K562 (cell line): ENCODE measurements around the gene SH3D21. TPM values are rescaled to one million over a fixed set of nuclear protein-coding genes. Genes with fewer than 3 reads are reported as not detected.

Source experiments
- ATF1 ChIP-seq, 2 experiments: fragments of 450-650 bp in 1 of 2; IDR thresholded peaks; 2 replicates each; pipeline ENCODE4 v1.6.1; 2016; ENCODE audit warnings: missing compliant biosample characterization in 1 of 2, missing genetic modification characterization in 1 of 2
- CREB1 ChIP-seq, 2 experiments: sonication (generic) in 1 of 2; formaldehyde crosslinking in 1 of 2; IDR thresholded peaks; 2 replicates each; pipeline versions ENCODE4 v1.6.1 to v1.8.0; 2012 to 2022; ENCODE audit warnings: inconsistent platforms in 1 of 2, mild to moderate bottlenecking in 1 of 2, missing genetic modification reagents in 1 of 2, moderate library complexity in 1 of 2
- GABPB2 ChIP-seq: fragments of 250-450 bp; sonication (Bioruptor Pico); conservative IDR thresholded peaks from 2 replicates; pipeline ENCODE4 v1.5.1; 2021; ENCODE audit warnings: mild to moderate bottlenecking
- L3MBTL2 ChIP-seq: fragments of 450-650 bp; IDR thresholded peaks from 2 replicates; pipeline ENCODE4 v1.6.1; 2016; ENCODE audit warnings: mild to moderate bottlenecking, moderate library complexity
- MAZ ChIP-seq, 2 experiments: fragments of 450-650 bp in 1 of 2; sonication (generic) in 1 of 2; formaldehyde crosslinking; IDR thresholded peaks in 1 of 2; conservative IDR thresholded peaks in 1 of 2; 2 replicates each; pipeline versions ENCODE4 v1.4.0 to v1.5.0; 2020; ENCODE audit warnings: mild to moderate bottlenecking in 1 of 2, missing genetic modification reagents in 1 of 2
- MTA3 ChIP-seq: fragments of 450-650 bp; formaldehyde crosslinking; IDR thresholded peaks from 2 replicates; pipeline ENCODE4 v1.6.1; 2017; ENCODE audit warnings: mild to moderate bottlenecking, borderline replicate concordance
- NR2F6 ChIP-seq: fragments of 450-650 bp; formaldehyde crosslinking; IDR thresholded peaks from 2 replicates; pipeline ENCODE4 v1.4.0; 2020; ENCODE audit warnings: mild to moderate bottlenecking
- PHB2 ChIP-seq: fragments of 450-650 bp; IDR thresholded peaks from 2 replicates; pipeline ENCODE4 v1.6.1; 2017; ENCODE audit warnings: low read depth
- POLR2B ChIP-seq: fragments of 450-650 bp; IDR thresholded peaks from 2 replicates; pipeline ENCODE4 v1.6.1; 2018; ENCODE audit warnings: low read depth; ENCODE audit not compliant: partially characterized antibody
- PRMT5 ChIP-seq: sonication (generic); formaldehyde crosslinking; IDR thresholded peaks from 2 replicates; pipeline ENCODE4 v1.5.0; 2020; ENCODE audit warnings: missing genetic modification reagents
- RAD21 ChIP-seq, 2 experiments: fragments of 250-450 bp in 1 of 2; fragments of 450-650 bp in 1 of 2; sonication (Bioruptor Pico) in 1 of 2; formaldehyde crosslinking in 1 of 2; IDR thresholded peaks in 1 of 2; conservative IDR thresholded peaks in 1 of 2; 2 replicates each; pipeline versions ENCODE4 v1.4.0 to v1.8.0; 2020 to 2022; ENCODE audit warnings: mild to moderate bottlenecking in 2 of 2, moderate library complexity in 1 of 2
- TAF15 ChIP-seq: fragments of 200-400 bp; formaldehyde crosslinking; IDR thresholded peaks from 2 replicates; pipeline ENCODE4 v1.6.1; 2017; ENCODE audit warnings: mild to moderate bottlenecking, low read depth, low read length, moderate library complexity
- USF1 ChIP-seq: sonication (generic); formaldehyde crosslinking; IDR thresholded peaks from 2 replicates; pipeline ENCODE4 v1.9.0; 2022; ENCODE audit warnings: mild to moderate bottlenecking, missing genetic modification reagents
- ZBTB8A ChIP-seq: fragments of 450-650 bp; IDR thresholded peaks from 2 replicates; pipeline ENCODE4 v1.6.1; 2018; ENCODE audit warnings: mild to moderate bottlenecking, moderate library complexity; ENCODE audit not compliant: partially characterized antibody
- ZNF134 ChIP-seq: fragments of 250-450 bp; sonication (Bioruptor Pico); conservative IDR thresholded peaks from 2 replicates; pipeline ENCODE4 v1.4.0; 2020
- ZNF197 ChIP-seq: fragments of 200-800 bp; sonication (Bioruptor generic); IDR thresholded peaks from 2 replicates; pipeline ENCODE4 v1.6.1; 2016; ENCODE audit warnings: low read depth, missing genetic modification characterization, missing compliant biosample characterization
- ZNF217 ChIP-seq: sonication (generic); formaldehyde crosslinking; IDR thresholded peaks from 2 replicates; pipeline ENCODE4 v1.8.0; 2022; ENCODE audit warnings: mild to moderate bottlenecking, missing genetic modification reagents
- ZNF311 ChIP-seq: fragments of 250-450 bp; sonication (Bioruptor Pico); IDR thresholded peaks from 2 replicates; pipeline ENCODE4 v1.4.0; 2020; ENCODE audit warnings: mild to moderate bottlenecking, moderate library complexity
- ZNF316 ChIP-seq: fragments of 450-650 bp; IDR thresholded peaks from 2 replicates; pipeline ENCODE4 v1.6.1; 2016
- ZNF41 ChIP-seq: fragments of 250-450 bp; sonication (Bioruptor Pico); conservative IDR thresholded peaks from 2 replicates; pipeline ENCODE4 v1.4.0; 2020; ENCODE audit warnings: mild to moderate bottlenecking
- ZNF512 ChIP-seq: IDR thresholded peaks from 2 replicates; pipeline ENCODE4 v1.6.1; 2016; ENCODE audit warnings: missing genetic modification characterization, missing compliant biosample characterization
- ZNF778 ChIP-seq: fragments of 450-650 bp; formaldehyde crosslinking; IDR thresholded peaks from 2 replicates; pipeline ENCODE4 v1.4.0; 2020; ENCODE audit warnings: mild to moderate bottlenecking, moderate library complexity
- polyA plus RNA-seq, 8 experiments: library from polyadenylated mRNA; depleted of rRNA in 4 of 8; stranded (reverse) in 5 of 8; unstranded in 3 of 8; fragments of >200 nt; fragmentation: Nextera tagmentation in 2 of 8; fragmentation: Illumina TruSeq in 1 of 8; extraction: Ambion mirVana in 2 of 8; extraction: Trizol in 1 of 8; gene quantifications; 2 replicates each; pipeline versions ENCODE4 v1.2.1 to v1.2.3, GENCODE V29; 2011 to 2014; ENCODE audit warnings: inconsistent platforms in 1 of 8, missing spikeins in 1 of 8
- total RNA-seq, 7 experiments: library from RNA; depleted of rRNA in 6 of 7; stranded (reverse); fragments of >200 nt in 6 of 7; fragmentation: Illumina TruSeq in 2 of 7; extraction: Trizol in 2 of 7; gene quantifications; 2 replicates each; pipeline versions ENCODE4 v1.2.1 to v1.2.3, GENCODE V29; 2011 to 2021; ENCODE audit warnings: low replicate concordance in 1 of 7
- TF ChIP-seq, protein P1 (sequence below): sonication (generic); formaldehyde crosslinking; IDR thresholded peaks from 2 replicates; pipeline ENCODE4 v1.5.0; 2020; ENCODE audit warnings: missing genetic modification reagents
- TF ChIP-seq, protein P2 (sequence below): fragments of 250-450 bp; sonication (Bioruptor Pico); IDR thresholded peaks from 2 replicates; pipeline ENCODE4 v1.8.0; 2021; ENCODE audit warnings: moderate library complexity, mild to moderate bottlenecking, inconsistent platforms
- TF ChIP-seq, protein P3 (sequence below), 2 experiments: fragments of 450-650 bp; conservative IDR thresholded peaks; 2 replicates each; pipeline ENCODE4 v1.6.1; 2017; ENCODE audit warnings: mild to moderate bottlenecking in 2 of 2, moderate library complexity in 2 of 2

SH3D21 gene
- total and polyA plus RNA-seq, 9 of the 15 experiments (the other 6 are each of a cell fraction or from before 2014, with no cell fraction given), result 0.01 to 4.7 (median 1.8) TPM

DNA sequence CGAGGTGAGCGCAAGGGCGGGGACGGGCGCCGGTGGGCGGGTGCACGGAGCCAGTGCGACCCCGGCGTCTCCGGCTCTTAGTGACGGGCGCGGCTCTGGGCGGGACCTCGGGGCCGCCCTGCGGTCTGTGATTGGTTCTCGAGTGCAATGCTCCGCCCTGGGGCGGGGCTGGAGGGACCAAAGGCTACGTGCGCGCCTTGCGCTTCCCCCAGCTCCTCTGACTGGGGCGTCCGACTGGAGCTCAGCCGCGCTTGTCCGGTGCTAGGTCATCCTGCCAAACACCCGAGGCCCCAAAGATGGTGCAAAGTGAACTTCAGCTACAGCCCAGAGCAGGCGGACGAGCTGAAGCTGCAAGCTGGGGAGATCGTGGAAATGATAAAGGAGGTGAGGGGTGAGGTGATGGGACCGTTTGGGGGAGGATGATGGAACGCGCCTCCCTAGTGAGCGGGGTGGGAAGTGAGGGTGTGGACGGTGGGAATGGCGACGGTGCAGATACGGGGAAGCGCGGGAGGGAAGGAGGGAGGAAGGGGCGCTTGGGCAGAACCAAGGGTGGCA lies 811 bp downstream of the SH3D21 start (continued):
- TF ChIP-seq USF1 (CRISPR knock-in tag), result peak; percentile 24; the same call in 1 of the 2 replicates
- no peak for TF ChIP-seq ZNF197 (CRISPR knock-in tag)
- TF ChIP-seq ZNF217 (CRISPR knock-in tag), result no peak
- no peak for TF ChIP-seq ZNF311
- TF ChIP-seq, protein P1, sequence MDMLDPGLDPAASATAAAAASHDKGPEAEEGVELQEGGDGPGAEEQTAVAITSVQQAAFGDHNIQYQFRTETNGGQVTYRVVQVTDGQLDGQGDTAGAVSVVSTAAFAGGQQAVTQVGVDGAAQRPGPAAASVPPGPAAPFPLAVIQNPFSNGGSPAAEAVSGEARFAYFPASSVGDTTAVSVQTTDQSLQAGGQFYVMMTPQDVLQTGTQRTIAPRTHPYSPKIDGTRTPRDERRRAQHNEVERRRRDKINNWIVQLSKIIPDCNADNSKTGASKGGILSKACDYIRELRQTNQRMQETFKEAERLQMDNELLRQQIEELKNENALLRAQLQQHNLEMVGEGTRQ (CRISPR knock-in tag), result no peak
- no peak for TF ChIP-seq TAF15
- peak in 1 of 2 experiments; percentile 27; a peak in 2 of 4 replicates for TF ChIP-seq MAZ (CRISPR knock-in tag; conservative IDR thresholded peaks at IDR 0.05 in 1 of 2, IDR thresholded peaks at IDR 0.05 in 1 of 2)
- TF ChIP-seq CREB1 (IDR thresholded peaks at IDR 0.05), result peak; percentile 41
- no peak for TF ChIP-seq CREB1 (CRISPR knock-in tag; IDR thresholded peaks at IDR 0.05)
- no peak for TF ChIP-seq ZNF512 (tag)
- TF ChIP-seq, protein P2, sequence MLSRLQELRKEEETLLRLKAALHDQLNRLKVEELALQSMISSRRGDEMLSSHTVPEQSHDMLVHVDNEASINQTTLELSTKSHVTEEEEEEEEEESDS, result no peak
- TF ChIP-seq ZNF778 (CRISPR knock-in tag), result no peak
- no peak for TF ChIP-seq ATF1 (CRISPR knock-in tag; IDR thresholded peaks at IDR 0.05)
- peak; percentile 76; the same call in 1 of the 2 replicates for TF ChIP-seq ATF1 (tag; IDR thresholded peaks at IDR 0.05)
- TF ChIP-seq PHB2, result 0 out of 2 replicates have a peak, but pooled peaks have one; percentile 47
- TF ChIP-seq ZNF316, result no peak
- TF ChIP-seq ZBTB8A, result no peak
- no peak for TF ChIP-seq GABPB2 (CRISPR knock-in tag)
- TF ChIP-seq, protein P3, sequence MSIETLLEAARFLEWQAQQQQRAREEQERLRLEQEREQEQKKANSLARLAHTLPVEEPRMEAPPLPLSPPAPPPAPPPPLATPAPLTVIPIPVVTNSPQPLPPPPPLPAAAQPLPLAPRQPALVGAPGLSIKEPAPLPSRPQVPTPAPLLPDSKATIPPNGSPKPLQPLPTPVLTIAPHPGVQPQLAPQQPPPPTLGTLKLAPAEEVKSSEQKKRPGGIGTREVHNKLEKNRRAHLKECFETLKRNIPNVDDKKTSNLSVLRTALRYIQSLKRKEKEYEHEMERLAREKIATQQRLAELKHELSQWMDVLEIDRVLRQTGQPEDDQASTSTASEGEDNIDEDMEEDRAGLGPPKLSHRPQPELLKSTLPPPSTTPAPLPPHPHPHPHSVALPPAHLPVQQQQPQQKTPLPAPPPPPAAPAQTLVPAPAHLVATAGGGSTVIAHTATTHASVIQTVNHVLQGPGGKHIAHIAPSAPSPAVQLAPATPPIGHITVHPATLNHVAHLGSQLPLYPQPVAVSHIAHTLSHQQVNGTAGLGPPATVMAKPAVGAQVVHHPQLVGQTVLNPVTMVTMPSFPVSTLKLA (conservative IDR thresholded peaks at IDR 0.05), result peak in 1 of 2 experiments; percentile 43; a peak in 1 of 4 replicates
- TF ChIP-seq ZNF41 (CRISPR knock-in tag), result no peak
- TF ChIP-seq ZNF134 (CRISPR knock-in tag), result no peak
- TF ChIP-seq NR2F6 (CRISPR knock-in tag), result no peak
- no peak for TF ChIP-seq MTA3
- TF ChIP-seq PRMT5, result no peak
- TF ChIP-seq L3MBTL2, result peak; percentile 65
- no peak for TF ChIP-seq RAD21 (CRISPR knock-in tag; conservative IDR thresholded peaks at IDR 0.05 in 1 of 2, IDR thresholded peaks at IDR 0.05 in 1 of 2)
- peak; percentile 88 for TF ChIP-seq POLR2B
